Smooth muscle cell (in vitro differentiated cells): Measurements from ENCODE around the gene MAP1LC3B2. TPM values are rescaled to one million over a fixed set of nuclear protein-coding genes. Genes with fewer than 3 reads are reported as not detected.
A peak's percentile ranks its signal among the peaks of the same experiment; 100 is the strongest.

Source experiments
- DNase-seq: peaks from one replicate; lab custom pipeline; 2025; ENCODE audit not compliant: unreplicated experiment; lab: John Stamatoyannopoulos, UW
- H2AFZ ChIP-seq: fragments of 200-600 bp; sonication (generic); 2 replicates; pipeline ENCODE4 v1.6.0; 2016; ENCODE audit warnings: antibody characterized with exemption, low read depth, mild to moderate bottlenecking
- H3F3A ChIP-seq: fragments of 200-600 bp; sonication (generic); 2 replicates; pipeline ENCODE4 v1.6.0; 2017; ENCODE audit warnings: antibody characterized with exemption, low read depth
- H3K27ac ChIP-seq: fragments of 200-600 bp; sonication (generic); 2 replicates; pipeline ENCODE4 v1.5.1; 2016; ENCODE audit warnings: low read depth, mild to moderate bottlenecking
- H3K27me3 ChIP-seq: fragments of 200-600 bp; sonication (generic); 2 replicates; pipeline ENCODE4 v1.6.1; 2016; ENCODE audit warnings: low read depth, mild to moderate bottlenecking
- H3K36me3 ChIP-seq: fragments of 200-600 bp; sonication (generic); 2 replicates; pipeline ENCODE4 v1.5.1; 2016; ENCODE audit warnings: low read depth
- H3K4me1 ChIP-seq: fragments of 200-600 bp; sonication (generic); 2 replicates; pipeline ENCODE4 v1.5.1; 2016; ENCODE audit warnings: low read depth
- H3K4me2 ChIP-seq: fragments of 200-600 bp; sonication (generic); 2 replicates; pipeline ENCODE4 v1.6.0; 2016; ENCODE audit warnings: mild to moderate bottlenecking
- H3K4me3 ChIP-seq: fragments of 200-600 bp; sonication (generic); 2 replicates; pipeline ENCODE4 v1.5.1; 2016; ENCODE audit warnings: mild to moderate bottlenecking
- H3K79me2 ChIP-seq: fragments of 200-600 bp; sonication (generic); 2 replicates; pipeline ENCODE4 v1.6.0; 2016; ENCODE audit warnings: low read depth, mild to moderate bottlenecking
- H3K9ac ChIP-seq: fragments of 200-600 bp; sonication (generic); 2 replicates; pipeline ENCODE4 v1.6.0; 2016; ENCODE audit warnings: low read depth
- H3K9me3 ChIP-seq: fragments of 200-600 bp; sonication (generic); replicated peaks from 2 replicates; pipeline ENCODE4 v1.5.1; 2016; ENCODE audit warnings: low read depth
- H4K20me1 ChIP-seq: fragments of 200-600 bp; sonication (generic); 2 replicates; pipeline ENCODE4 v1.6.0; 2016; ENCODE audit warnings: low read depth
- CTCF ChIP-seq: fragments of 200-600 bp; sonication (generic); IDR thresholded peaks from 2 replicates; pipeline ENCODE4 v1.5.1; 2017; ENCODE audit warnings: borderline replicate concordance, mild to moderate bottlenecking, antibody characterized with exemption; ENCODE audit not compliant: insufficient read depth, poor library complexity, severe bottlenecking
- WGBS: methylation state at CpG from one replicate; pipeline ENCODE4 v1.1.7; 2016; ENCODE audit warnings: low lambda C conversion rate; 5-methylcytosine and 5-hydroxymethylcytosine counted together
- polyA plus RNA-seq: library from polyadenylated mRNA; unstranded; fragments of >200 nt; fragmentation: Nextera tagmentation; extraction: Ambion mirVana; gene quantifications from 2 replicates; pipeline ENCODE4 v1.2.1, GENCODE V29; 2016
- total RNA-seq: library from RNA; depleted of rRNA; stranded (reverse); fragments of >200 nt; gene quantifications from 2 replicates; pipeline ENCODE4 v1.2.3, GENCODE V29; 2014

MAP1LC3B2 gene
- total and polyA plus RNA-seq, 2 experiments from 2014 or later: 0.31 to 4.2 TPM

GRCh38 chr12:116595186-116595585 lies 36.0 kb downstream of the MAP1LC3B2 start:
- no peak overlapping the region for H3K4me3 ChIP-seq
- no peak for TF ChIP-seq CTCF
- peaks cover 32% of the 10 kb centered on the region for H3F3A ChIP-seq
- H3K27me3 ChIP-seq: no peaks in the 10 kb centered on the region
- no peaks in the 10 kb centered on the region for H4K20me1 ChIP-seq
- no peaks in the 10 kb centered on the region for H3K9me3 ChIP-seq
- no peak overlapping the region for H3K27ac ChIP-seq
- 4% methylated on average over 1 of the region's 1 CpG for whole genome bisulfite sequencing
- no peaks in the 10 kb centered on the region for H3K79me2 ChIP-seq
- no peak overlapping the region for H2AFZ ChIP-seq
- no peak overlapping the region for H3K9ac ChIP-seq
- peaks cover 16% of the 10 kb centered on the region for H3K4me1 ChIP-seq
- H3K4me2 ChIP-seq: no peak overlapping the region
- no peaks in the 10 kb centered on the region for H3K36me3 ChIP-seq
- DNase-seq: no peak

- no peaks in the 10 kb centered on the region for H3K36me3 ChIP-seq
- no peak overlapping the region for H3K4me2 ChIP-seq
- H3K27me3 ChIP-seq: no peaks in the 10 kb centered on the region
- H3K9me3 ChIP-seq: no peaks in the 10 kb centered on the region
- H3K79me2 ChIP-seq: no peaks in the 10 kb centered on the region
- no peak overlapping the region for H3K27ac ChIP-seq
- H4K20me1 ChIP-seq: no peaks in the 10 kb centered on the region
- H2AFZ ChIP-seq: no peak overlapping the region
- peaks cover 16% of the 10 kb centered on the region for H3K4me1 ChIP-seq
- TF ChIP-seq CTCF: no peak
- no peak for DNase-seq
- H3F3A ChIP-seq: peaks cover 27% of the 10 kb centered on the region
- H3K4me3 ChIP-seq: no peak overlapping the region
- no peak overlapping the region for H3K9ac ChIP-seq
Measured at GRCh38 chr12:116595672-116596071, 36.5 kb downstream of the MAP1LC3B2 start.

GRCh38 chr12:116597886-116598285 lies 38.7 kb downstream of the MAP1LC3B2 start:
- peaks cover 16% of the 10 kb centered on the region for H3K4me1 ChIP-seq
- H3K79me2 ChIP-seq: no peaks in the 10 kb centered on the region
- no peak overlapping the region for H3K4me3 ChIP-seq
- no peak for DNase-seq
- peak overlapping the region; percentile 89 for H3K4me2 ChIP-seq
- no peak overlapping the region for H2AFZ ChIP-seq
- H3K9me3 ChIP-seq: no peaks in the 10 kb centered on the region
- WGBS: 38% methylated on average over 1 of the region's 1 CpG
- no peaks in the 10 kb centered on the region for H3K36me3 ChIP-seq
- H3F3A ChIP-seq: peaks cover 16% of the 10 kb centered on the region
- no peak overlapping the region for H3K9ac ChIP-seq
- TF ChIP-seq CTCF: no peak
- H4K20me1 ChIP-seq: no peaks in the 10 kb centered on the region
- H3K27me3 ChIP-seq: no peaks in the 10 kb centered on the region
- peak overlapping the region; percentile 79 for H3K27ac ChIP-seq

- peak overlapping the region; percentile 98 for H2AFZ ChIP-seq
- DNase-seq: no peak
- peaks cover 16% of the 10 kb centered on the region for H3F3A ChIP-seq
- H3K27me3 ChIP-seq: no peaks in the 10 kb centered on the region
- H3K36me3 ChIP-seq: no peaks in the 10 kb centered on the region
- H3K27ac ChIP-seq: peak overlapping the region; percentile 79
- H3K4me2 ChIP-seq: peak overlapping the region; percentile 89
- no peaks in the 10 kb centered on the region for H3K9me3 ChIP-seq
- H4K20me1 ChIP-seq: no peaks in the 10 kb centered on the region
- TF ChIP-seq CTCF: no peak
- peaks cover 16% of the 10 kb centered on the region for H3K4me1 ChIP-seq
- no peaks in the 10 kb centered on the region for H3K79me2 ChIP-seq
- peak overlapping the region; percentile 62 for H3K9ac ChIP-seq
- 54% methylated on average over 22 of the region's 22 CpGs for WGBS
- H3K4me3 ChIP-seq: peak overlapping the region; percentile 42
Measured at GRCh38 chr12:116598311-116599284, 39.4 kb downstream of the MAP1LC3B2 start.
